ENCODE data around the gene TEX28.
A peak's percentile ranks its signal among the peaks of the same experiment; 100 is the strongest.

TEX28 gene

DNA sequence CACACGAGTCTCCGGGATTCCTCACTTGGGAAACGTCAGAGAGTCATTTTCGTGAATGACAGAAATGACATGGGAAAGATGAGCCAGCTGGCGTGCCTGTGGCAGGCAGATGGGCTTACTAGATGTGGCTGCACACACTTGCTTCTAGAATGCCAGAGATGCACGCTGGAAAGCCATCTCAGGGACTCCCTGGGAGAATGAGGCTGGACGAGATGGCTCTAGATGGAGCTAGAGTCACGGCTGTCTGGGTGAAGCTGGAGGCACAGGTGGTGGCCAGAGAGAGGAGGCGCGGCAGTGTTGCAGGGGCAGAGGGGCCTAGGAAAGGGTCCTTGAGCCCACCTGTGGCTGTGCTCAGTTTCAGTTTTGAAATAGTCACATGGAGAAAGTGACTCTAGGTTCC is 26.7 kb upstream of the TEX28 start:
- peaks cover 17% of the 10 kb centered on the region for H3K27me3 Mint-ChIP-seq
- H3K4me3 Mint-ChIP-seq, result no peak overlapping the region
- H3K9me3 Mint-ChIP-seq, result no peaks in the 10 kb centered on the region
- CTCF ChIA-PET, result interaction anchor here (1.0 to 1.4 kb wide), 2 partner anchors 9 to 13 kb away, joined by 3 to 4 read pairs; no protein-coding TSS in a partner anchor
- H3K27ac Mint-ChIP-seq, result no peak overlapping the region
- DNase-seq, result peak; percentile 35
- no peaks in the 10 kb centered on the region for H3K36me3 Mint-ChIP-seq
- H3K4me1 Mint-ChIP-seq, result peaks cover 55% of the 10 kb centered on the region

DNA sequence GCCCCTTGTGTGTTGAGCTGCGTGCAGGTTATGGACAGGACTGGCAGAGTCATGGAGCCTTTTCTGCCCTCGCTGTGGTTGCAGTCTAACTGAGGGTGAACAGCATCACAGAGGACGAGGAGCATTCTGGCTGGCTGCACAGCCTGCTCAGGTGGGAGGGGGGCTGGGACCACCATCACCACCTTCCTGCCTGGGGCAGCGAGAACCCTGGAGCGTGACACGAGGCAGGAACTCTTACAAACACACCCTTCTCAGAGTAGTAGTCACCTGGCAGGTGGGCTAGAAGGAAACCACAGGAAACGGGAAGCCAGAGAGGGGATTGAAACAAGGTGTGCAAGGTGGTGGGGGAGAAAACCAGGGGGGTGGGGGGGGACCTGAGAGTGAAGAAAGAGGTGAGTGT is 26.2 kb upstream of the TEX28 start:
- Mint-ChIP-seq H3K4me3 (no peak overlapping the region), H3K27ac (peak overlapping the region; percentile 33), H3K27me3 (peaks cover 17% of the 10 kb centered on the region), H3K9me3 (no peaks in the 10 kb centered on the region), H3K4me1 (peaks cover 50% of the 10 kb centered on the region), H3K36me3 (no peaks in the 10 kb centered on the region)
- CTCF ChIA-PET, result interaction anchor here (1.0 to 1.4 kb wide), 2 partner anchors 9 to 13 kb away, joined by 3 to 4 read pairs; no protein-coding TSS in a partner anchor
- DNase-seq, result no peak

DNA sequence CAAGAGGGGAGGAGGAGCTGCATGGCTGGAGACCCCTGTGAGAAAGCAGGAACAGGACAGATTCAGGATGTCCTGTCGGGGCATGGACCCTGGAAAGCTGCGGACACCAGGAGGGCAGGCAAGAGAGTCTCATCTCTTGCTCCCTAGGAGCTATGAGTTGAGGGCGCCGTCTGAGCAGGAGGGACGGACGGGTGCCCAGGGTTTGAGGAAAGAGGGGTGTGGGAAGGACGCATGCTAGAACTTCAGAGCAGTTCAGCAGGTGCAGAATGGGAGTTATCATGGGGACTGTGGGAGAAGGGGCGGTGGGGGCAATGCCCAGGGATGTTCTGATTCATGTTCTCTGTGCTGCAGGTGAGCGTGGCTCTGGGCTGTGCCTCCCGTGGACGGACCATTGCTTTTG is 25.5 kb upstream of the TEX28 start:
- no peak for DNase-seq
- peaks cover 17% of the 10 kb centered on the region for H3K27me3 Mint-ChIP-seq
- peaks cover 43% of the 10 kb centered on the region for H3K4me1 Mint-ChIP-seq
- H3K9me3 Mint-ChIP-seq, result no peaks in the 10 kb centered on the region
- CTCF ChIA-PET, result no interaction called here
- H3K4me3 Mint-ChIP-seq, result no peak overlapping the region
- peak overlapping the region; percentile 67 for H3K27ac Mint-ChIP-seq
- H3K36me3 Mint-ChIP-seq, result no peaks in the 10 kb centered on the region

DNA sequence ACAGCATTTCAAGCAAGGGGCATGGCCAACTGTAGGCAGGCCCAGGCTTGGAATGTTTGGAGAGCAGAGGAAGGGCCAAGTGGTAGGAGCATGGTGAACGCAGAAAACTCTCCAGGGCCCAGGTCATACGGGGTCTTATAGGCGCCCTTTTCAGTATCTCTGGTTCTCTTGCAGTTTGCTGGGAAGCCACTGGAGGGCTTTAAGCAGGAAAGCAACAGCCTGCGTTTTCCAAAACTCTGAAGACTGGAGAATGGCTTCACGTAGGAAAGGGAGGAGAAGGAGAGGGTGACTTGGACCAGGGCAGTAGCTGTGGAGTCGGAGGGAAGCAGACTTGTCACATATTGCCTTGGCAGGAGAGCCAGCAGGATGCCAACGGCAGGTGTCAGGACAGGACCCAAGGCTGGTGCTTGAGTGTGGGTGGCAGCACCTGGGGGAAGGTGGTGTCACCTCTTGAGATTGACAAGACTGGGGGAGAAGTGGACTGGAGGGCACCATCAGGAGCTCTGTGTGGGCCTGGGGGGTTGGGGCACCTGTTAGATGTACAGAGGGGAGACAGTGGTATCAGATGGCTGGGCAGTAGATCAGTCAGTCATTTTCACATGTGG is 22.6 kb upstream of the TEX28 start:
- H3K4me1 Mint-ChIP-seq, result peaks cover 47% of the 10 kb centered on the region
- DNase-seq, result no peak
- no peak overlapping the region for H3K4me3 Mint-ChIP-seq
- H3K27me3 Mint-ChIP-seq, result peaks cover 17% of the 10 kb centered on the region
- H3K36me3 Mint-ChIP-seq, result no peaks in the 10 kb centered on the region
- CTCF ChIA-PET, result interaction anchor here (1.9 kb wide), 1 partner anchor 9 kb away, joined by 11 read pairs; no protein-coding TSS in a partner anchor
- H3K27ac Mint-ChIP-seq, result no peak overlapping the region
- H3K9me3 Mint-ChIP-seq, result no peaks in the 10 kb centered on the region

DNA sequence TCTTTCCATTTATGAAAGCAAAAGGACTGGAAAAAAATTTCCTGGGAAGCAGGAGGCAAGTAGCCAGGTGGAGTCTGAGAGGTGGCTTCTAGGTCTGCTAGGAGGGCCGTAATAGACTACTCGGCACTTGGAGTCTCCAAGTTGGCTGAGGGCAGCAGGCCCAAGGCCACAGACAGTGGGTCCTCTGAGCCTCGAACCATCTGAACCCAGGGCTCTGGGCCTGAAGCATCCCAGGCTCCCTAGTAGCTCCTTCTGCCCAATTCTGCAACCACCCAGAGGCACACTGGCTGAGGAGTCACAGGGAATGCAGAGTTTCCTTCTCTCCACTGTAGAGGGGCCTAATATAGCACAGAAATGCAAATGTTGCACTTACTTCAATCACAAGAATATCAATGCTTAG is 20.5 kb upstream of the TEX28 start:
- Mint-ChIP-seq H3K4me1 (peaks cover 41% of the 10 kb centered on the region), H3K9me3 (no peaks in the 10 kb centered on the region), H3K4me3 (no peak overlapping the region), H3K36me3 (no peaks in the 10 kb centered on the region), H3K27ac (no peak overlapping the region), H3K27me3 (peaks cover 11% of the 10 kb centered on the region)
- CTCF ChIA-PET, result interaction anchor here (1.1 kb wide), 1 partner anchor 11 kb away, joined by 5 read pairs; no protein-coding TSS in a partner anchor
- DNase-seq, result no peak

DNA sequence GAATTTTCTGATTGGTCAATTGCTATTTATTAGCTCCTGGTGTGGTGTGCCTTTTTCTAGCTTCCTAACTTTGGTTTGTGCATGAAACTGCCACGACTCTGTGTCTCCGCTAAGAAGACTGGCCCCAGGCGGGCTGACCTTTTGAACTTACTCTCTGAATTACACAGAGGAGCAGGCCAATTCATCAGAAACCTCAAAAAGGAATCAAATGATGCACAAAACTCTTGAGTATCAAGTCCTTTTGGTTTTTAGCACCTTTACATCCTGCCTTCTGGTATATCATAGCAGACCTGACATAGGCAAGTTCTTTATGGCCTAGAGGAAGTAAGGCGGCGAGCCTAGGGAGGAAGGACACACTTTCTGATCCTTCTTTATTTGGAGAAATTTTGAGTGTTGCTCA is 18.2 kb upstream of the TEX28 start:
- peaks cover 5% of the 10 kb centered on the region for H3K27me3 Mint-ChIP-seq
- no peaks in the 10 kb centered on the region for H3K36me3 Mint-ChIP-seq
- no peak overlapping the region for H3K4me3 Mint-ChIP-seq
- peaks cover 44% of the 10 kb centered on the region for H3K4me1 Mint-ChIP-seq
- no peaks in the 10 kb centered on the region for H3K9me3 Mint-ChIP-seq
- CTCF ChIA-PET, result no interaction called here
- H3K27ac Mint-ChIP-seq, result peak overlapping the region; percentile 76
- no peak for DNase-seq

DNA sequence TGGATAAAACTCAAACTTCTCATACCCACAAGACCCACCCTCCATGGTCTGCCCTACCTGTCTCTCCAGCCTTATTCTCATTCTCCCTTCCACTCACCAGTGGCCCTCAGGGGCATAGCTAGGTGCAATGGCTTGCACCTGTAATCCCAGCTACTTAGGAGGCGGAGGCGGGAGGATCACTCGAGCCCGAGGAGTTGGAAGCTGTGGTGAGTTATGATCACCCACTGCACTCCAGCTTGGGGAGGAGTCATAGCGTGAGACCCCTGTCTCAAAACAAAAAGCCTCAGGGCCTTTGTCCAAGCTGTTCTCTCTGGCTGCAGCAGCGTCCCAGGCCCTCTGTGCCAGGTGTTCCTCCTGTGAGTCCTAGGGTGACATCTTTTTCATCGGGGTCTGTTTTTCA is 17.2 kb upstream of the TEX28 start:
- Mint-ChIP-seq H3K36me3 (no peaks in the 10 kb centered on the region), H3K27me3 (no peaks in the 10 kb centered on the region), H3K4me1 (peaks cover 45% of the 10 kb centered on the region), H3K9me3 (no peaks in the 10 kb centered on the region), H3K4me3 (no peak overlapping the region), H3K27ac (no peak overlapping the region)
- CTCF ChIA-PET, result no interaction called here
- DNase-seq, result no peak

DNA sequence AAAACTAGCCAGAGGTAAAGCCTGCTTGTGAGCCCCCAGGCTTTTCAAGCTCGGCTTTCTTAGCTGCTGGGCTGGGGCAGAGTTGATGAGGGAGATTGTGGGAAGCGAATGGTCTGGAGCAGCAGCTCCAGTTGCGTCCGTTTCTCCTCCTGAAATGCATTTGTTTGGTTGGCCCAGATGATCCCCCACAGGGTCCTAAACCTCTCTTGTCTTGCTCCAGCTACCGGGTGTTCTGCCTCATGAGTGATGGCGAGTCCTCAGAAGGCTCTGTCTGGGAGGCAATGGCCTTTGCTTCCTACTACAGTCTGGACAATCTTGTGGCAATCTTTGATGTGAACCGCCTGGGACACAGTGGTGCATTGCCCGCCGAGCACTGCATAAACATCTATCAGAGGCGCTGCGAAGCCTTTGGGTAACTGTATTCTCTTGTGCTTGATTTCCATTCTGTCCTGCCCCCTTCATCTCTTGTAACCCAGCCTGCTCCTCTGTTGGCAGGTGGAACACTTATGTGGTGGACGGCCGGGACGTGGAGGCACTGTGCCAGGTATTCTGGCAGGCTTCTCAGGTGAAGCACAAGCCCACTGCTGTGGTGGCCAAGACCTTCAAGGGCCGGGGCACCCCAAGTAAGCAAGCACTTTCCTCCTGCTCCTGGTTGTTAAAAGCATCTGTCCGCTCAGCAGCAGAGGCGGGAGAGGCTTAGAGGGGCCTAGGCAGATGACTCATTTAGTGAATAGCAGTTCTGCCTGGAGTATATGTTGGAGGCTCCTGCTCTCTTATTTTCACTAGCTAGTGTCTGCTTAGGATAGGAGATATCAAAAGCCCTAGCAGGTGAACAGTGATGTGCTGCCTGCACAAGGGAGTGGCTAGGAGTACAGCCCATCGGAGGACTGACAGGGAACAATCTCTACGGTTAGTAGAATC is 16.0 kb upstream of the TEX28 start:
- Mint-ChIP-seq H3K4me1 (peaks cover 44% of the 10 kb centered on the region), H3K4me3 (no peak overlapping the region), H3K36me3 (no peaks in the 10 kb centered on the region), H3K27me3 (no peaks in the 10 kb centered on the region), H3K27ac (no peak overlapping the region), H3K9me3 (no peaks in the 10 kb centered on the region)
- CTCF ChIA-PET, result interaction anchor here (0.9 to 1.2 kb wide), 2 partner anchors 12 to 175 kb away, joined by 3 read pairs; no protein-coding TSS in a partner anchor
- DNase-seq, result no peak

DNA sequence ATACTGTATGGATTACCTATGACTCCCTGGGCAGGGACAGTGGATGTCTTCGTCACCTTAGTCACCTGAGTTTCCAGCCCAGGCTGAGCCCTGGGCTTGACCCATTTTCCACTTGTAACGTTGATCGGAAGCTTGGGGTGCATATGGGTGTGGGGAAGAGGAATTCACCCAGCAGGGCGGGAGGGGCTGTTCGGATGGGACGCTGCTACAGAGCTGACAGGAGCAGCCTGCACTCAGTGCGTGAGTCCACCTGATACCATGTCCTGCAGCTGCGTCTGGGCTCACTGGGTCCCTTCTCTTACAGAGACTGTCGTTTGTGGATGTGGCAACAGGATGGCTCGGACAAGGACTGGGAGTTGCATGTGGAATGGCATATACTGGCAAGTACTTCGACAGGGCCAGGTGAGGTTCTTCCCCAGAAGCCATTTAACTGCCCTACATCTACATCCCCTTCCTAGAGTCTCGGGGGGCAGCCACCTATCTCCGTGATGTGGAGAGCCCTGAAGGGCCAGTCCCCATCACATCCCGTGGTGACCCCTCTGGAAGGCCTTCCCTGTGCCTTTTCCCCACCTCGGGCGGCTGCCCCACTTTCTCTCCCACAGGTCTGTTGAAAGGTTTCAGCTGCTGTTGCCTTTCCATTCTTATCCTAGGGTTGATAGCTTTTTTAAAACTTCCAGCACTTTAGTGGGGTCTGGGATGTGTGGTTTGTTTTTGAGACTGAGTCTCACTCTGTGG is 14.3 kb upstream of the TEX28 start:
- Mint-ChIP-seq H3K36me3 (no peaks in the 10 kb centered on the region), H3K27ac (no peak overlapping the region), H3K27me3 (no peaks in the 10 kb centered on the region), H3K9me3 (no peaks in the 10 kb centered on the region), H3K4me1 (peaks cover 43% of the 10 kb centered on the region), H3K4me3 (no peak overlapping the region)
- CTCF ChIA-PET, result interaction anchor here (1.1 to 1.8 kb wide), 5 partner anchors 9 to 172 kb away, joined by 3 to 6 read pairs (median 3); no protein-coding TSS in a partner anchor
- DNase-seq, result no peak

DNA sequence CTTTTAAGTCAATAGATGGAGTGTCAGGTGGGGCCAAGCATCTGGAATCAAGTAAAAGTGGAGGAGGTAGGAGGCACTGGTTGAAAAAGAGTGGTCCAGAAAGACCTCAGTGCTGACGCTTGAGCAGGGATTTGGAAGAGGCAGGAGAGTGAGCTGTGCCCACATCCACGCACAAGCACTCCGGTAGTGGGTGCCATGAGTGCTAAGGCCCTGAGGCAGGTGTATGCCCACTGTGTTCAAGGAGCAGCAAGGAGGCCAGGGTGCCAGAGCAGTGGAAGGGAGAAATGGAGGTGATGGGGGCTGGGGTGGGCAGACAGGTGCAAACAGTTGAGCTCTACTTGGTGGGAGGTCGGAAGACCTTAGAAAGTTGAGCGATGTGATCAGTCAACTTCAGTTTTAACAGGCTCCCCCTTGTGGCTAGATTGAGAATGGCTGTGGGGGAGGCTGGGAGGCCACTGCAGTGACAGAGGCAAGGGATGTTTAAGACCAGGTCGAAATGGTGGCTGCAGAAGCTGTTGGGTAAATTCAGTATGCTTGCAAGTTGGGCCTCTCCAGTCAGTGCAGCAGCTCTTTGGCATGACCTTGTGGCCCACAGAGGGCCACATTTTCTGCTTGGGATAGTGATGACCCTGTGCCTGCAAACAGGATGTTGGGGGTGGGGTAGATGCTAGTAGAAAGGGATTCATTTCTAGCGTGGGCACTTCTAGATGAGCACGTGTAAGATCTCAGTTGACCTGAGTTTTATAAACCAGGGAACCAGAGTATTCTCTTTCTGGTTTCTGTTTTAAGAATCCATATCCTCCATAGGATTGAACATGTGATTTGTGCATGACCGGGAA is 13.4 kb upstream of the TEX28 start:
- Mint-ChIP-seq H3K36me3 (no peaks in the 10 kb centered on the region), H3K27ac (peak overlapping the region; percentile 45), H3K4me1 (peaks cover 40% of the 10 kb centered on the region), H3K9me3 (no peaks in the 10 kb centered on the region), H3K4me3 (no peak overlapping the region), H3K27me3 (peaks cover 6% of the 10 kb centered on the region)
- CTCF ChIA-PET, result interaction anchor here (0.7 to 1.8 kb wide), 6 partner anchors 9 to 171 kb away, joined by 3 to 6 read pairs (median 3); no protein-coding TSS in a partner anchor
- peak; percentile 86 for DNase-seq

DNA sequence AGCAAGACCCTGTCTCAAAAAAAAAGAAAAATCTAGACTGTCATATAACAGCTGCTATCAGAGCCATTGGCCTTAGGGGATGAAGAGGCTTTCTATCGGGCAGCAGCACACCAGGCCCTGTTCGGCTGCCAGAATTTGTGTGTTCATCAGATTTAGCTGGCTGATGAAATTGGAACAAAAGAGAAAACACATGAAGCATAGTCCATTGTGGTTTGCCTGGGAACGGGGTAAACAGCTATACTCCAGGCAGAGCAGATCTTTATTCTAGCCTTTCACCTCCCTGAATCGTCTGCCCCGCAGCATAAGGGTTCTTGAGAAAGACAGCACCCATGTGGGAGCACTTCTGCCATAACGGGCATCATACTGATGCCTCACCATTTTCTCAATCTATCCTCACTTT is 12.3 kb upstream of the TEX28 start:
- H3K27ac Mint-ChIP-seq, result no peak overlapping the region

DNA sequence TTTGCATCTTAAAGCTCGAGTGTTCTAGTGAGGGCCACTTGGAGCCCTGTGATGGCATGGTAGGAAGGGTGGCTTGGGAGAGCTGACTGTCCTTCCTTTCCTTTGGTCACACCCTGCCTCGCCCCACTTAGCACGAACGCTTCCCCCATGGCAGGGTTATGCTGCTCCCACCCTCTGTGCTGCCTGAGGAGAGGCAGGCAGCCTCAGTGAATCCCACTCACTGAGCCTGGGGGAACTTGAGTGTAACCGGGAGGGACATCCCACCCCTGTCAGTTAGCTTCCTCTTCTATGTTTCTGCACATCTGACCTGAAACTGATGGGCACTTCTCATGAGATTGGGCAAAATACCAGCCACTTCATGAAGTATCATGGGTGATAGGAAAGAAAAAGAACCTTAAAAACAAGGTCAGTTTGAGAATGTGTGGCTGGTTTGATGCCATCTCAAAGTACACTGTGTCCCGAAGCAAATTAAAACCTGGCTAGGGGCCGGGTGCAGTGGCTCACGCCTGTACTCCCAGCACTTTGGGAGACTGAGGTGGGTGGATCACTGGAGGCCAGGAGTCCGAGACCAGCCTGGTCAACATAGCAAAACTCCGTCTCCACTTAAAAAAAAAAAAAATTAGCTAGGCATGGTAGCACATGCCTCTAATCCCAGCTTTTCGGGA is 10.7 kb upstream of the TEX28 start:
- Mint-ChIP-seq H3K27ac (no peak overlapping the region), H3K27me3 (peaks cover 15% of the 10 kb centered on the region), H3K36me3 (no peaks in the 10 kb centered on the region), H3K4me1 (peaks cover 21% of the 10 kb centered on the region), H3K9me3 (no peaks in the 10 kb centered on the region), H3K4me3 (no peak overlapping the region)
- DNase-seq, result no peak
- CTCF ChIA-PET, result no interaction called here

More for the DNA sequence above, 12.3 kb upstream of the TEX28 start:
- Mint-ChIP-seq H3K4me3 (no peak overlapping the region), H3K4me1 (peaks cover 29% of the 10 kb centered on the region), H3K36me3 (no peaks in the 10 kb centered on the region), H3K27me3 (peaks cover 12% of the 10 kb centered on the region), H3K9me3 (no peaks in the 10 kb centered on the region)
- CTCF ChIA-PET, result no interaction called here
- no peak for DNase-seq

DNA sequence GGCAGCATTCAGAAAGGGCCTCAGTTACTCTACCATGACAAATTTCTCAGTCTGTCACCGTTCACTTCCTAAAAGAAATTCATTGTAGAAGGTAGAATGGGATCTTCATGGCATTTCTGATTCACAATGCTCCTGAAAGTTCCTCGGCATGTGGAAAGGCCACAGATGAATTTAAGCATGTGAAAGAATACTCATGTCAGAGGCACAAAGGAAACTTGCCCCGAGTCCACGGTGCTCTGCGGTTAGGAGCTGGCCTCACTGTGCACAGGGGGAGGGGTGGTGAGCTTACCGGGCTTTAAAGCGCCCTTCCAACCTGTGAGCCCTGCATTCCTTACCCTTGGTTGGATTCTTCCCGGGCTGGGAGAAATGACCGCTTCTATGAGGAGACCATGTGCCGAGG is 9.9 kb upstream of the TEX28 start:
- Mint-ChIP-seq H3K36me3 (no peaks in the 10 kb centered on the region), H3K27ac (no peak overlapping the region), H3K4me3 (no peak overlapping the region), H3K4me1 (peaks cover 21% of the 10 kb centered on the region), H3K27me3 (peaks cover 15% of the 10 kb centered on the region), H3K9me3 (no peaks in the 10 kb centered on the region)
- DNase-seq, result no peak
- CTCF ChIA-PET, result no interaction called here
